NCI-H128 (cell line): ENCODE results near the gene STXBP3.
"Not testable (repeated sequence)": the region's sequence is repeated elsewhere in the genome, so short reads cannot be mapped to it uniquely, and the experiment has no call there.

ENCODE experiments used
- DNase-seq: peaks from one replicate; lab custom pipeline; 2025; ENCODE audit not compliant: unreplicated experiment; lab: John Stamatoyannopoulos, UW

STXBP3 gene

GRCh38 chr1:108729481-108729880, 17.0 kb upstream of the STXBP3 start:
- DNase-seq, result no peak

GRCh38 chr1:108732398-108732797, 14.1 kb upstream of the STXBP3 start:
- no peak for DNase-seq

- DNase-seq, result no peak
These were observed 12.2 kb upstream of the STXBP3 start for GRCh38 chr1:108734171-108734865.

- DNase-seq, result no peak
These were observed 4.2 kb upstream of the STXBP3 start for GRCh38 chr1:108742253-108742652.

GRCh38 chr1:108745980-108746381, 493 bp upstream of the STXBP3 start:
- DNase-seq, result no peak

GRCh38 chr1:108747171-108747850, 837 bp downstream of the STXBP3 start:
- peak; percentile 32 for DNase-seq

GRCh38 chr1:108747898-108748297, 1.4 kb downstream of the STXBP3 start:
- DNase-seq, result no peak

- DNase-seq, result no peak
These were observed 2.6 kb downstream of the STXBP3 start for GRCh38 chr1:108749081-108749480.

- no peak for DNase-seq
These were observed 4.2 kb downstream of the STXBP3 start for GRCh38 chr1:108750476-108751181.

- no peak for DNase-seq
These were observed 6.9 kb downstream of the STXBP3 start for GRCh38 chr1:108753363-108753762.

- DNase-seq, result no peak
These were observed 12.3 kb downstream of the STXBP3 start for GRCh38 chr1:108758796-108759195.

GRCh38 chr1:108767115-108767514, 20.6 kb downstream of the STXBP3 start:
- DNase-seq, result no peak

- no peak for DNase-seq
These were observed 21.2 kb downstream of the STXBP3 start for GRCh38 chr1:108767708-108768107.

- DNase-seq, result no peak
These were observed 31.4 kb downstream of the STXBP3 start for GRCh38 chr1:108777839-108778238.

- no peak for DNase-seq
These were observed 33.0 kb downstream of the STXBP3 start for GRCh38 chr1:108779455-108779854.

GRCh38 chr1:108780937-108781574, 34.6 kb downstream of the STXBP3 start:
- no peak for DNase-seq

GRCh38 chr1:108781575-108781944, 35.1 kb downstream of the STXBP3 start:
- DNase-seq, result not testable (repeated sequence)

- DNase-seq, result no peak
These were observed 38.8 kb downstream of the STXBP3 start for GRCh38 chr1:108785264-108785663.

- DNase-seq, result no peak
These were observed 39.4 kb downstream of the STXBP3 start for GRCh38 chr1:108785880-108786279.

GRCh38 chr1:108791790-108792189, 45.3 kb downstream of the STXBP3 start:
- DNase-seq, result no peak

- DNase-seq, result no peak
These were observed 45.9 kb downstream of the STXBP3 start for GRCh38 chr1:108792420-108792819.

GRCh38 chr1:108799001-108799400, 52.5 kb downstream of the STXBP3 start:
- no peak for DNase-seq
